HepG2 (cell line): ENCODE results near the gene TP53TG5. TPM values are rescaled to one million over a fixed set of nuclear protein-coding genes. Genes with fewer than 3 reads are reported as not detected.

Source experiments
- microRNA-seq: library from miRNA; unstranded; fragments of <30 nt; microRNA quantifications from one replicate; pipeline ENCODE4, GENCODE V29; 2020
- polyA plus RNA-seq, 8 experiments: library from polyadenylated mRNA; depleted of rRNA in 3 of 8; stranded (reverse) in 7 of 8; unstranded in 1 of 8; fragments of >200 nt; fragmentation: Illumina TruSeq in 4 of 8; extraction: Trizol in 4 of 8; gene quantifications; 2 replicates each; pipeline versions ENCODE4 v1.2.1 to v1.2.3, GENCODE V29; 2011 to 2016; ENCODE audit warnings: low read depth in 4 of 8, missing spikeins in 1 of 8, mixed read lengths in 1 of 8; ENCODE audit not compliant: insufficient read depth in 1 of 8
- small RNA-seq, 3 experiments: library from RNA; depleted of rRNA; stranded (forward); fragments of <200 nt; gene quantifications; one replicate each; pipeline ENCODE3, GENCODE V24; 2012; ENCODE audit warnings: low read depth in 2 of 3, low replicate concordance in 1 of 3; ENCODE audit not compliant: insufficient read length in 3 of 3, insufficient read depth in 2 of 3
- total RNA-seq, 5 experiments: library from RNA; depleted of rRNA; stranded (reverse); fragments of >200 nt; fragmentation: Illumina TruSeq; extraction: Trizol; gene quantifications; 2 replicates each; pipeline ENCODE4 v1.2.3, GENCODE V29; 2016; ENCODE audit warnings: low read depth in 1 of 5
- TF ChIP-seq, protein P1 (sequence below): sonication (generic); formaldehyde crosslinking; IDR thresholded peaks from 2 replicates; pipeline ENCODE4 v1.5.1; 2020; ENCODE audit warnings: mild to moderate bottlenecking, missing genetic modification reagents, moderate library complexity
- TF ChIP-seq, protein P2 (sequence below): sonication (generic); formaldehyde crosslinking; IDR thresholded peaks from 2 replicates; pipeline ENCODE4 v1.4.0; 2020; ENCODE audit warnings: missing genetic modification reagents, borderline replicate concordance

The TP53TG5 gene
- total and polyA plus RNA-seq, 2 of the 13 experiments (the other 11 are each of a cell fraction or from before 2014, with no cell fraction given) = 0.11 TPM; not detected in 1

DNA sequence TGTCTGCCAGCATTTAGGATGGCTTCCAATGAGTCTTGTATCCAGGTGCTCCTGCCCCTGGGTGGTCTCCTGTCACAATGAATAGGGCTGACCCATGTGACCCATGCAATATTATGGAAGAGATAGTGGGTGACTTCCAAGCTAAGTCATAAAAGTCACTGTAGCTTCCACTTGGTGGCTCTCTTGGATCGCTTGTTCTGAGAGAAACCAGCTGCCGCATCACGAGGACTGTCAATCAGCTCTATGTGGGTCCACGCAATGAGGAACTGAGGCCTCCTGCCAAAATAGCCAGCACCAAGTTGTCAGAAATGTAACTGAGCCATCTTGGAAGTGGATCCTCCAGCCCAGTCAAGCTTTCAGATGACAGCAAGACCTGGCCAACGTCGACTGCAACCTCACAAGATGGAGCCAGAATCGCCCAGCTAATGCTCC lies 55.2 kb downstream of the TP53TG5 start (continued):
- TF ChIP-seq, protein P1, sequence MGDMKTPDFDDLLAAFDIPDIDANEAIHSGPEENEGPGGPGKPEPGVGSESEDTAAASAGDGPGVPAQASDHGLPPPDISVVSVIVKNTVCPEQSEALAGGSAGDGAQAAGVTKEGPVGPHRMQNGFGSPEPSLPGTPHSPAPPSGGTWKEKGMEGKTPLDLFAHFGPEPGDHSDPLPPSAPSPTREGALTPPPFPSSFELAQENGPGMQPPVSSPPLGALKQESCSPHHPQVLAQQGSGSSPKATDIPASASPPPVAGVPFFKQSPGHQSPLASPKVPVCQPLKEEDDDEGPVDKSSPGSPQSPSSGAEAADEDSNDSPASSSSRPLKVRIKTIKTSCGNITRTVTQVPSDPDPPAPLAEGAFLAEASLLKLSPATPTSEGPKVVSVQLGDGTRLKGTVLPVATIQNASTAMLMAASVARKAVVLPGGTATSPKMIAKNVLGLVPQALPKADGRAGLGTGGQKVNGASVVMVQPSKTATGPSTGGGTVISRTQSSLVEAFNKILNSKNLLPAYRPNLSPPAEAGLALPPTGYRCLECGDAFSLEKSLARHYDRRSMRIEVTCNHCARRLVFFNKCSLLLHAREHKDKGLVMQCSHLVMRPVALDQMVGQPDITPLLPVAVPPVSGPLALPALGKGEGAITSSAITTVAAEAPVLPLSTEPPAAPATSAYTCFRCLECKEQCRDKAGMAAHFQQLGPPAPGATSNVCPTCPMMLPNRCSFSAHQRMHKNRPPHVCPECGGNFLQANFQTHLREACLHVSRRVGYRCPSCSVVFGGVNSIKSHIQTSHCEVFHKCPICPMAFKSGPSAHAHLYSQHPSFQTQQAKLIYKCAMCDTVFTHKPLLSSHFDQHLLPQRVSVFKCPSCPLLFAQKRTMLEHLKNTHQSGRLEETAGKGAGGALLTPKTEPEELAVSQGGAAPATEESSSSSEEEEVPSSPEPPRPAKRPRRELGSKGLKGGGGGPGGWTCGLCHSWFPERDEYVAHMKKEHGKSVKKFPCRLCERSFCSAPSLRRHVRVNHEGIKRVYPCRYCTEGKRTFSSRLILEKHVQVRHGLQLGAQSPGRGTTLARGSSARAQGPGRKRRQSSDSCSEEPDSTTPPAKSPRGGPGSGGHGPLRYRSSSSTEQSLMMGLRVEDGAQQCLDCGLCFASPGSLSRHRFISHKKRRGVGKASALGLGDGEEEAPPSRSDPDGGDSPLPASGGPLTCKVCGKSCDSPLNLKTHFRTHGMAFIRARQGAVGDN (CRISPR knock-in tag) = no peak; the same call in 1 of the 2 replicates
- TF ChIP-seq, protein P2, sequence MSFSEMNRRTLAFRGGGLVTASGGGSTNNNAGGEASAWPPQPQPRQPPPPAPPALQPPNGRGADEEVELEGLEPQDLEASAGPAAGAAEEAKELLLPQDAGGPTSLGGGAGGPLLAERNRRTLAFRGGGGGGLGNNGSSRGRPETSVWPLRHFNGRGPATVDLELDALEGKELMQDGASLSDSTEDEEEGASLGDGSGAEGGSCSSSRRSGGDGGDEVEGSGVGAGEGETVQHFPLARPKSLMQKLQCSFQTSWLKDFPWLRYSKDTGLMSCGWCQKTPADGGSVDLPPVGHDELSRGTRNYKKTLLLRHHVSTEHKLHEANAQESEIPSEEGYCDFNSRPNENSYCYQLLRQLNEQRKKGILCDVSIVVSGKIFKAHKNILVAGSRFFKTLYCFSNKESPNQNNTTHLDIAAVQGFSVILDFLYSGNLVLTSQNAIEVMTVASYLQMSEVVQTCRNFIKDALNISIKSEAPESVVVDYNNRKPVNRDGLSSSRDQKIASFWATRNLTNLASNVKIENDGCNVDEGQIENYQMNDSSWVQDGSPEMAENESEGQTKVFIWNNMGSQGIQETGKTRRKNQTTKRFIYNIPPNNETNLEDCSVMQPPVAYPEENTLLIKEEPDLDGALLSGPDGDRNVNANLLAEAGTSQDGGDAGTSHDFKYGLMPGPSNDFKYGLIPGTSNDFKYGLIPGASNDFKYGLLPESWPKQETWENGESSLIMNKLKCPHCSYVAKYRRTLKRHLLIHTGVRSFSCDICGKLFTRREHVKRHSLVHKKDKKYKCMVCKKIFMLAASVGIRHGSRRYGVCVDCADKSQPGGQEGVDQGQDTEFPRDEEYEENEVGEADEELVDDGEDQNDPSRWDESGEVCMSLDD (CRISPR knock-in tag) = no peak

Small RNA genes within 50 kb of the gene (microRNA-seq; reads per million reads assigned to microRNA genes)
- 0.68 reads per million for gene MIR6812

Small RNA genes within 50 kb of the gene (small RNA-seq; reads per million reads assigned to genes)
- gene MIR6812 = 0 reads per million in 3 experiments

Other genes with a start within 250 kb of the TP53TG5 start
- 0.22 TPM in 1 of 2 replicates, not detected in the other for gene PI3, start 203.4 kb downstream of the TP53TG5 start, total RNA-seq (2016; rRNA removed; fragmentation: Illumina TruSeq; extraction: Trizol)
- not detected in 2 replicates for gene PI3, start 203.4 kb downstream of the TP53TG5 start, polyA plus RNA-seq (2011; rRNA removed)
- not detected in 2 replicates for gene SEMG1, start 171.3 kb downstream of the TP53TG5 start, total RNA-seq (2016; rRNA removed; fragmentation: Illumina TruSeq; extraction: Trizol)
- not detected in 2 replicates for gene SEMG1, start 171.3 kb downstream of the TP53TG5 start, polyA plus RNA-seq (2011; rRNA removed)
- not detected in 2 replicates for gene SEMG2, start 157.0 kb downstream of the TP53TG5 start, total RNA-seq (2016; rRNA removed; fragmentation: Illumina TruSeq; extraction: Trizol)
- gene SEMG2, start 157.0 kb downstream of the TP53TG5 start, polyA plus RNA-seq (2011; rRNA removed) = not detected in 2 replicates
- gene SLPI, start 123.8 kb downstream of the TP53TG5 start, total RNA-seq (2016; rRNA removed; fragmentation: Illumina TruSeq; extraction: Trizol) = not detected in 2 replicates
- gene SLPI, start 123.8 kb downstream of the TP53TG5 start, polyA plus RNA-seq (2011; rRNA removed) = 0.13 TPM in 1 of 2 replicates, not detected in the other
- gene RBPJL, start 71.5 kb downstream of the TP53TG5 start, total RNA-seq (2016; rRNA removed; fragmentation: Illumina TruSeq; extraction: Trizol) = not detected in 2 replicates
- gene RBPJL, start 71.5 kb downstream of the TP53TG5 start, polyA plus RNA-seq (2011; rRNA removed) = not detected in 2 replicates
- not detected in 2 replicates for gene MATN4, start 70.0 kb downstream of the TP53TG5 start, total RNA-seq (2016; rRNA removed; fragmentation: Illumina TruSeq; extraction: Trizol)
- 0.04 TPM in 1 of 2 replicates, not detected in the other for gene MATN4, start 70.0 kb downstream of the TP53TG5 start, polyA plus RNA-seq (2011; rRNA removed)
- 36.0 and 65.1 TPM in 2 replicates for gene SDC4, start 29.9 kb downstream of the TP53TG5 start, total RNA-seq (2016; rRNA removed; fragmentation: Illumina TruSeq; extraction: Trizol)
- 49.0 and 67.2 TPM in 2 replicates for gene SDC4, start 29.9 kb downstream of the TP53TG5 start, polyA plus RNA-seq (2011; rRNA removed)
- gene SYS1, start 15.2 kb downstream of the TP53TG5 start, total RNA-seq (2016; rRNA removed; fragmentation: Illumina TruSeq; extraction: Trizol) = 22.0 and 38.3 TPM in 2 replicates
- 65.6 and 75.9 TPM in 2 replicates for gene SYS1, start 15.2 kb downstream of the TP53TG5 start, polyA plus RNA-seq (2011; rRNA removed)
- 16.7 and 19.6 TPM in 2 replicates for gene DBNDD2, start 30.0 kb upstream of the TP53TG5 start, total RNA-seq (2016; rRNA removed; fragmentation: Illumina TruSeq; extraction: Trizol)
- gene DBNDD2, start 30.0 kb upstream of the TP53TG5 start, polyA plus RNA-seq (2011; rRNA removed) = 47.6 and 50.4 TPM in 2 replicates
- gene PIGT, start 37.8 kb upstream of the TP53TG5 start, total RNA-seq (2016; rRNA removed; fragmentation: Illumina TruSeq; extraction: Trizol) = 26.4 and 65.9 TPM in 2 replicates
- gene PIGT, start 37.8 kb upstream of the TP53TG5 start, polyA plus RNA-seq (2011; rRNA removed) = 74.1 and 85.7 TPM in 2 replicates
- gene WFDC2, start 91.4 kb upstream of the TP53TG5 start, total RNA-seq (2016; rRNA removed; fragmentation: Illumina TruSeq; extraction: Trizol) = not detected in 2 replicates
- 0.13 and 0.33 TPM in 2 replicates for gene WFDC2, start 91.4 kb upstream of the TP53TG5 start, polyA plus RNA-seq (2011; rRNA removed)
- not detected in 2 replicates for gene SPINT3, start 137.3 kb upstream of the TP53TG5 start, total RNA-seq (2016; rRNA removed; fragmentation: Illumina TruSeq; extraction: Trizol)
- gene SPINT3, start 137.3 kb upstream of the TP53TG5 start, polyA plus RNA-seq (2011; rRNA removed) = not detected in 2 replicates
- gene WFDC6, start 161.2 kb upstream of the TP53TG5 start, total RNA-seq (2016; rRNA removed; fragmentation: Illumina TruSeq; extraction: Trizol) = not detected in 2 replicates
- gene WFDC6, start 161.2 kb upstream of the TP53TG5 start, polyA plus RNA-seq (2011; rRNA removed) = not detected in 2 replicates
- gene EPPIN, start 169.1 kb upstream of the TP53TG5 start, total RNA-seq (2016; rRNA removed; fragmentation: Illumina TruSeq; extraction: Trizol) = not detected in 2 replicates
- not detected in 2 replicates for gene EPPIN, start 169.1 kb upstream of the TP53TG5 start, polyA plus RNA-seq (2011; rRNA removed)
- gene WFDC8, start 201.0 kb upstream of the TP53TG5 start, total RNA-seq (2016; rRNA removed; fragmentation: Illumina TruSeq; extraction: Trizol) = not detected in 2 replicates
- not detected in 2 replicates for gene WFDC8, start 201.0 kb upstream of the TP53TG5 start, polyA plus RNA-seq (2011; rRNA removed)